Astrocyte of the spinal cord (primary cell): ENCODE measurements around the gene FBP1.

Experiments used
- DNase-seq: peaks from one replicate; pipeline ENCODE4 v3.0.0; 2011; ENCODE audit warnings: low read depth, low spot score
- H3K4me3 ChIP-seq: 2 replicates; pipeline ENCODE4 v1.5.1; 2011; ENCODE audit warnings: low read depth, mild to moderate bottlenecking, low read length, moderate library complexity
- in situ Hi-C: cut with HindIII; loops from 2 replicates; pipeline ENCODE4 v1.10.0; 2017; ENCODE audit warnings: low sequenced_read_pairs
- TF ChIP-seq, protein P1 (sequence below): IDR thresholded peaks from 2 replicates; pipeline ENCODE4 v1.5.1; 2012; ENCODE audit warnings: low read depth, mild to moderate bottlenecking, low read length, inconsistent platforms

Gene FBP1

GRCh38 chr9:94642501-94642900 lies 3.2 kb upstream of the FBP1 start:
- TF ChIP-seq, protein P1, sequence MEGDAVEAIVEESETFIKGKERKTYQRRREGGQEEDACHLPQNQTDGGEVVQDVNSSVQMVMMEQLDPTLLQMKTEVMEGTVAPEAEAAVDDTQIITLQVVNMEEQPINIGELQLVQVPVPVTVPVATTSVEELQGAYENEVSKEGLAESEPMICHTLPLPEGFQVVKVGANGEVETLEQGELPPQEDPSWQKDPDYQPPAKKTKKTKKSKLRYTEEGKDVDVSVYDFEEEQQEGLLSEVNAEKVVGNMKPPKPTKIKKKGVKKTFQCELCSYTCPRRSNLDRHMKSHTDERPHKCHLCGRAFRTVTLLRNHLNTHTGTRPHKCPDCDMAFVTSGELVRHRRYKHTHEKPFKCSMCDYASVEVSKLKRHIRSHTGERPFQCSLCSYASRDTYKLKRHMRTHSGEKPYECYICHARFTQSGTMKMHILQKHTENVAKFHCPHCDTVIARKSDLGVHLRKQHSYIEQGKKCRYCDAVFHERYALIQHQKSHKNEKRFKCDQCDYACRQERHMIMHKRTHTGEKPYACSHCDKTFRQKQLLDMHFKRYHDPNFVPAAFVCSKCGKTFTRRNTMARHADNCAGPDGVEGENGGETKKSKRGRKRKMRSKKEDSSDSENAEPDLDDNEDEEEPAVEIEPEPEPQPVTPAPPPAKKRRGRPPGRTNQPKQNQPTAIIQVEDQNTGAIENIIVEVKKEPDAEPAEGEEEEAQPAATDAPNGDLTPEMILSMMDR = no peak
- DNase-seq = no peak
- no peak overlapping the region for H3K4me3 ChIP-seq
- in situ Hi-C loops = no loop called here

DNA sequence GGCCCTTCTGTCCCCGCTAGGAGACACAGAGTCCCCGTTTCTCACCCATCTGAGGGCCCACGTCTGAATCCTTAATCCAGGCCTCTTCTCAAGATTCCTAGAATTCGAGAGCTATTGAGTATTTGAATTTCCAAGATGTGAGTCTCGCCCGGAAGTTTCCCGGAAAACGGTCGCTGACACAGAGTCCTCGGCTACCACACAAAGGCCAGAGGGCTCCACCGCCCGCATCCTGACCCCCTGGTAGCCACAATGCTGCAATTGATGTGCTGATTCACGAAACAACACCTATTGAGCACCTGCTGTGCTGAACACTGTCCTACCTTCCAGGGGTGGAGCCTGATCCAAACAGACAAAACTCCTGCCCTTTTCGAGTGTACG lies 670 bp upstream of the FBP1 start:
- TF ChIP-seq, protein P1 = no peak
- DNase-seq = no peak
- in situ Hi-C loops = no loop called here
- no peak overlapping the region for H3K4me3 ChIP-seq

DNA sequence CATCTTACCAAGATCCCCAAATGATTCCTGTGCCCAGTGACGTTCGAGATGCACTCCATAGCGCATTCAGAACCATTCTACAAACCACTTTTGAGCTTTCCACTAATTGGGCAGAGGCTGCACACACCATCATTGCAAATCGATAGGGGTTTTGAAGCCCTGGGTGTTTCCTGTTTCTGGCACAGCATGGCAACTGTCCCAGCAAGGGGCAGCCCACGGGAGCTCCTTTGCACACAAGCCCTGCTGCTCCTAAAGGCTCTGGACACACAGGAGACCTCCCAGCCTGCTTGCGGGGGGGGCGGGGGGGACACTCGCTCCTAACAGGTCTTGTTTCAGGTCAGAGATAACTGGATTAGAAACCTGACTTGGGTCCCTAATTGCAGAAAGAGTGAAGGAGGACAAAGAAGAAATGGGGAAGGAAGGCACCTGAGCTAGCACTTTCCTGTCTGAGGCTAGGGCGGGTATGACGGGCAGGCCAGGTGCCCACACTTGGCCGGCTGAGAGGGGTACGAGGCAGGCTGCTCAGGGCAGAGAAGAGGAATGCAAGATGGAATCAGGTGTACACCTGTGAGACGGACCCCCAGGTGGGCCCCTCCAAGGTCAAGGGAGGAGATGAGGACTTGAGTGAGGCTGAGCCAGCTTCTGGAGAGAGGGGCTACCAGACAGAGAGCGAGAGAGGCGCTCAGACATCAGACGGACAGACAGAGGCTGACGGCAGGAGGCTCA lies 820 bp downstream of the FBP1 start:
- no peak for DNase-seq
- TF ChIP-seq, protein P1 = no peak
- no peak overlapping the region for H3K4me3 ChIP-seq
- in situ Hi-C loops = no loop called here

DNA sequence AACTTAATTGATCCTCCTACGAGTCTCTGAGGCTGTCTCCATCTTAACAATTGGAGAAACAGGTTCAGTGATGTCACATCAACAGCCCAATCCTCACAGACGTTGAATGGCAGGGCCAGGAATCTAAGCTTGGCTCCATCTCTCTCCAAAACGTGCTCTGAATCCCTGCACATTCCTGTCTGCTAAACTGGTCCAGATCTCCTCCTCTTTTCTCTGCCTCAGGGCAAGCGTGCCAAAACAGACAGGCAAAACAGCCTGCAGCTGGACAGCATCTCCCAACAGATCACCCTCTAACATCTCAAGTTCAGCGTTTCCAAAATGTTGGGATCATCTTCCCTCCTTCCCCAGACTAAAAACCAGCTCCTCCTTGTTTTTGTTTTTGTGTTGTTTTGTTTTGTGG lies 6.6 kb downstream of the FBP1 start:
- TF ChIP-seq, protein P1 = no peak
- H3K4me3 ChIP-seq = no peak overlapping the region
- DNase-seq = no peak
- in situ Hi-C loops = no loop called here

DNA sequence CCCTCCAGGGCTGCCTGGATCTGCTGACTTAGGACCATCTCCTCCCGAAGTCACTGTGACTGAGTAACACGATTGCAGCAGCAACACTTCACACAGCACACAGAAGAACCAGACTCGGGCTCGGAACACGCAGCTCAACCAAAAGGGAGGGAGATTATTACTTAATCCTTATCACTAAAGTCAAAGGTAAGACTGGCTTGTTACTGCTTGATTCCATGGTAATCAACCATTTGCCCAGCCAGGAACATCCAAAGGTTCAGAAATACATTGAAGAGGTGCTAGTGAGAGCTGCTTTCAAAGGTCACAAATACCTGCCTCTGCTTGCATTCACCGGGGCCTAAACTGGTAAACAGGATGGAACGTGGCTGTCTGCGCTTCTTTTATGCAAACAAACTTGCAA lies 7.7 kb downstream of the FBP1 start:
- in situ Hi-C loops = no loop called here
- DNase-seq = no peak
- H3K4me3 ChIP-seq = no peak overlapping the region
- TF ChIP-seq, protein P1 = no peak

DNA sequence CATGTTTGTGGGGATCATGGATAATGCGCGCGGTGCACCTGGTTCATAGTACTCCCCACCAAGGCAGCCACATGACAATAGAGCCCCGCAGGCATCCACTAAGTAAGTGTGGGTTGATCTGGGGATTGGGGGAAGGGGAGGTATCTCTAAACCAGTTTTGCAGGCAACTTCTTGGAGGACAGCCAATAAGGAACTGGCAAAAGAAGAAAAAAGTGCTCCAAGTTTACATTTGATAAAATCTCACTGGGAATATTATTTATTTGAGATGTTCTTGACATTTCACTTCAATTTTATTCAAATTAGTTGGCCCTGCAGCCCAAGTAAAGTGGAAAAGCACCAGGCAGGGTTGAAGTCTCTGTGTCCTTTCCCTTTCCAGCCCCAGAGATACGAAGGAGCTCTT lies 8.5 kb downstream of the FBP1 start:
- in situ Hi-C loops = no loop called here

More for the DNA sequence above, 8.5 kb downstream of the FBP1 start:
- no peak for DNase-seq
- TF ChIP-seq, protein P1 = no peak
- H3K4me3 ChIP-seq = no peak overlapping the region
